SK-N-SH treated with all-trans-retinoic acid at 6 μM for 48 hours (cell line): ENCODE results near the gene TMUB2.
A peak's percentile ranks its signal among the peaks of the same experiment; 100 is the strongest.

ENCODE experiments used
- ATAC-seq: fragments of 200-7000 bp; cut with Tn5 transposase; 3 replicates; pipeline ENCODE4 v1.9.1; 2020; ENCODE audit warnings: mild to moderate bottlenecking, moderate library complexity
- ARNTL ChIP-seq: fragments of 450-650 bp; formaldehyde crosslinking; IDR thresholded peaks from 2 replicates; pipeline ENCODE4 v1.5.0; 2020; ENCODE audit warnings: low read depth, mild to moderate bottlenecking, moderate library complexity, borderline replicate concordance
- BACH2 ChIP-seq: fragments of 250-450 bp; sonication (Bioruptor Pico); IDR thresholded peaks from 2 replicates; pipeline ENCODE4 v1.9.0; 2021; ENCODE audit warnings: mild to moderate bottlenecking, borderline replicate concordance
- CSDC2 ChIP-seq: fragments of 250-450 bp; sonication (Bioruptor Pico); IDR thresholded peaks from 2 replicates; pipeline ENCODE4 v1.5.0; 2020; ENCODE audit warnings: mild to moderate bottlenecking, moderate library complexity
- ESRRG ChIP-seq: fragments of 250-450 bp; sonication (Bioruptor Pico); IDR thresholded peaks from 2 replicates; pipeline ENCODE4 v1.6.1; 2021; ENCODE audit warnings: mild to moderate bottlenecking
- GLIS3 ChIP-seq: fragments of 250-450 bp; sonication (Bioruptor Pico); IDR thresholded peaks from 2 replicates; pipeline ENCODE4 v1.5.0; 2020; ENCODE audit warnings: mild to moderate bottlenecking, moderate library complexity
- ISL1 ChIP-seq: fragments of 250-450 bp; sonication (Bioruptor Pico); IDR thresholded peaks from 2 replicates; pipeline ENCODE4 v2.1.2; 2022; ENCODE audit warnings: mild to moderate bottlenecking, moderate library complexity
- OSR1 ChIP-seq: fragments of 250-450 bp; sonication (Bioruptor Pico); IDR thresholded peaks from 2 replicates; pipeline ENCODE4 v1.8.0; 2022; ENCODE audit warnings: moderate library complexity, mild to moderate bottlenecking, inconsistent platforms
- PATZ1 ChIP-seq: fragments of 250-450 bp; sonication (Bioruptor Pico); IDR thresholded peaks from 2 replicates; pipeline ENCODE4 v1.8.0; 2020; ENCODE audit warnings: mild to moderate bottlenecking, moderate library complexity, borderline replicate concordance
- POU6F1 ChIP-seq: fragments of 250-450 bp; sonication (Bioruptor Pico); IDR thresholded peaks from 2 replicates; pipeline ENCODE4 v1.8.0; 2021; ENCODE audit warnings: low read depth, mild to moderate bottlenecking, moderate library complexity, borderline replicate concordance
- PPARA ChIP-seq: fragments of 250-450 bp; sonication (Bioruptor Pico); IDR thresholded peaks from 2 replicates; pipeline ENCODE4 v1.5.0; 2020; ENCODE audit warnings: mild to moderate bottlenecking, borderline replicate concordance
- RARB ChIP-seq: fragments of 250-450 bp; sonication (Bioruptor Pico); IDR thresholded peaks from 2 replicates; pipeline ENCODE4 v1.8.0; 2021; ENCODE audit warnings: mild to moderate bottlenecking, moderate library complexity
- SNAI2 ChIP-seq: fragments of 250-450 bp; sonication (Bioruptor Pico); IDR thresholded peaks from 2 replicates; pipeline ENCODE4 v1.5.0; 2020; ENCODE audit warnings: mild to moderate bottlenecking, moderate library complexity
- TCF4 ChIP-seq: fragments of 250-450 bp; sonication (Bioruptor Pico); IDR thresholded peaks from 2 replicates; pipeline ENCODE4 v1.8.0; 2021; ENCODE audit warnings: mild to moderate bottlenecking, moderate library complexity, borderline replicate concordance
- TOX ChIP-seq: fragments of 250-450 bp; sonication (Bioruptor Pico); IDR thresholded peaks from 2 replicates; pipeline ENCODE4 v1.8.0; 2021; ENCODE audit warnings: mild to moderate bottlenecking, moderate library complexity, borderline replicate concordance
- ZC3H10 ChIP-seq: fragments of 250-450 bp; sonication (Bioruptor Pico); IDR thresholded peaks from 2 replicates; pipeline ENCODE4 v1.5.1; 2021; ENCODE audit warnings: mild to moderate bottlenecking, moderate library complexity
- ZFP3 ChIP-seq: fragments of 250-450 bp; sonication (Bioruptor Pico); IDR thresholded peaks from 2 replicates; pipeline ENCODE4 v1.5.0; 2020; ENCODE audit warnings: mild to moderate bottlenecking, moderate library complexity
- ZFP30 ChIP-seq: fragments of 450-650 bp; formaldehyde crosslinking; IDR thresholded peaks from 2 replicates; pipeline ENCODE4 v1.5.0; 2022; ENCODE audit warnings: mild to moderate bottlenecking, moderate library complexity
- ZNF565 ChIP-seq: fragments of 450-650 bp; formaldehyde crosslinking; conservative IDR thresholded peaks from 2 replicates; pipeline ENCODE4 v1.5.0; 2020; ENCODE audit warnings: low read depth, mild to moderate bottlenecking, moderate library complexity
- ZNF70 ChIP-seq: fragments of 450-650 bp; formaldehyde crosslinking; IDR thresholded peaks from 2 replicates; pipeline ENCODE4 v1.5.0; 2020; ENCODE audit warnings: mild to moderate bottlenecking, moderate library complexity
- ZNF8 ChIP-seq: fragments of 450-650 bp; formaldehyde crosslinking; IDR thresholded peaks from 2 replicates; pipeline ENCODE4 v1.5.0; 2020; ENCODE audit warnings: mild to moderate bottlenecking, moderate library complexity
- TF ChIP-seq, protein P1 (sequence below): fragments of 250-450 bp; sonication (Bioruptor Pico); IDR thresholded peaks from 2 replicates; pipeline ENCODE4 v1.5.1; 2021; ENCODE audit warnings: mild to moderate bottlenecking, moderate library complexity

Gene TMUB2

GRCh38 chr17:44197980-44198720, 11.4 kb downstream of the TMUB2 start:
- no peak for TF ChIP-seq SNAI2 (CRISPR knock-in tag)
- ATAC-seq = peak; percentile 1

DNA sequence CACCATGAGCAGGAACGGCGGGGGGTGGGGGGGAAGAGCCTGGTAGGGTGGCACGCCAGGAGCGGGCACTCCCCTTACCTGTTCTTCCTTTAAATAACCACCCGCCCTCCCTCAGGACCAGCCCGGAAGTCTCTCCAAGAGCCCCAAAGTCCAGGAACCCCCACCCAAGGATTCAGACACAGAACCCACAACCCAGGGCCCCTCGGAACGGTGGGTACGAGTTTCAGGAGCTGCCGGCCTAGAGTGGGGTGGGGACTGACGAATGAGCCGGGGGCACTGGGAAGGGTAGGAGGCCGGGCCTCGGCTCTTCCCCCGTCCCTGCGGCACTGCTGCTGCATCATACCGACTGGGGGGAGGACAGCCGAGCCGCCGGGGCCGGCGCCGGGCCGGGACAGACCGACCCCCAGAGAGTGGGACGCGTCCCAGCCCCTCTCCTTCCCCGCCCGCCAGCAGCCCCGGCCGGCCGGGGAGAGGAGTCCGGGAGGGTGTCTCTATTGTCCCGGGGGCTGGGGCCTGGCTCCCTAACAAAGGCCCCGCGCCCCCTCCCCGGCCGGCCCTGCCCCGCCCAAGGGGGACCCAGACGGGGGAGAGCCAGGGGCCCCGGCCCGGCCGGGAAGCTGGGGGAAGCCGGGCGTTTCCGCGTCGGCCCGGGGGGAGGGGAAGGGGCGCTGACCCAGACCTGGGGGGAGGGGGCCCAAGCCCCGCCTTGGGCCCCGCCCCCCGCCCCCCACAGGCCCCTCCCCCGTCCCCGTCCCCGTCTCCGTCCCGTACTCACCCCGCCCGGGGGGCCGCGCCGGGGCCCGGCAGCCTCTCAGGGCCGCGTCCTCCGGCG, 12.2 kb downstream of the TMUB2 start:
- ATAC-seq = peak; percentile 19
- TF ChIP-seq ZNF8 (CRISPR knock-in tag) = no peak
- TF ChIP-seq ZNF70 (CRISPR knock-in tag) = no peak
- TF ChIP-seq CSDC2 (CRISPR knock-in tag) = no peak
- TF ChIP-seq POU6F1 = no peak
- TF ChIP-seq RARB (CRISPR knock-in tag) = no peak

DNA sequence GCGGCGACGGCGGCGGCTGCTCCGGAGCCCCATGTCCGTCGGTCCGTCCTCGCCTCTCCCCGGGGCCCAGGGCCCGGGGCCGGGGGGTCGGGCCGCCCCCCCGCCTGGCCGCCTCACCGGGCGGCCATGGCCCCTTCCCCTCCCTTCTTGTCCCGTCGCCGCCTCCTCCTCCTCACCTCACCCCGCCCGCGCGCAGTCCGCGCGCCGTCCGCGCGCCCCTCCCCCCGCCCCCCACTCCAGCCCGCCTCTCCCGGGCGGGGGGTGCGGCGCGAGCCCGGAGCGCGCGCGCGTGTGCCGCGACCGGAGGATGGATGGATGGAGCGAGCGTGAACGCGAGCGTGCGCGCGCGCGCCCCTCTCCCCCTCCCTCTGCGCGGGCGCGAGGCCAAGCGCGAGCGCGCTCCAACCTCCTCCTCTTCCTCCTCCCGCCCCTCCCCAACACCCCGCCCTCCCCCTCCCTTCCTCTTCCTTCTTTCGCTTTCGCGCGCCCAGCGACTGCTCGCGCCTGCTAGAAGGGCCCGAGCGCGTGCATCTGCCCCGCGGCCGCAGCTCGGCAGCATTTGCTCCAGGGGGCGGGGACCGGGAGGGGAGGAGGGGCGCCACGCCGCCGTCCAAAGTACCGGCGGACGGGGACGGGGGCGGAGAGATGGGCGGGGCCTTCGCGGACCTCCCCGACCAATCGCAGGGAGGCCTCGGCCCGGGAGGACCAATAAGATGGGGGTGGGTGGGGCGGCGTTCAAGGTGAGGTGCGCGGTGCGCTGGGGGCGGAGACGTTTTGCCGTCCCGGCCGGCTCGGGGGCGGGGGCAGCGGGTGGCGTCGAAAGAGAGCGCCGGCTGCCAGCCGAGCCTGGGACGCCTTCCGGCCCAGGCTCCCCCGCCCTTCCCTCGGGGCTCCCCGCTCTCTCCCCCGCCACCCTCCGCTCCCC, 13.0 kb downstream of the TMUB2 start, which contains the start of gene ATXN7L3:
Gene ATXN7L3, minus strand, starts transcription at position 332 of the 925 bp plus-strand sequence. CDS start 1,814 bp downstream, outside the sequence.
- peak; percentile 86 for ATAC-seq
- TF ChIP-seq OSR1 (CRISPR knock-in tag) (no peak), ZNF565 (CRISPR knock-in tag) (peak; percentile 58; the same call in 1 of the 2 replicates)
- TF ChIP-seq, all 23 proteins: peak for 1

DNA sequence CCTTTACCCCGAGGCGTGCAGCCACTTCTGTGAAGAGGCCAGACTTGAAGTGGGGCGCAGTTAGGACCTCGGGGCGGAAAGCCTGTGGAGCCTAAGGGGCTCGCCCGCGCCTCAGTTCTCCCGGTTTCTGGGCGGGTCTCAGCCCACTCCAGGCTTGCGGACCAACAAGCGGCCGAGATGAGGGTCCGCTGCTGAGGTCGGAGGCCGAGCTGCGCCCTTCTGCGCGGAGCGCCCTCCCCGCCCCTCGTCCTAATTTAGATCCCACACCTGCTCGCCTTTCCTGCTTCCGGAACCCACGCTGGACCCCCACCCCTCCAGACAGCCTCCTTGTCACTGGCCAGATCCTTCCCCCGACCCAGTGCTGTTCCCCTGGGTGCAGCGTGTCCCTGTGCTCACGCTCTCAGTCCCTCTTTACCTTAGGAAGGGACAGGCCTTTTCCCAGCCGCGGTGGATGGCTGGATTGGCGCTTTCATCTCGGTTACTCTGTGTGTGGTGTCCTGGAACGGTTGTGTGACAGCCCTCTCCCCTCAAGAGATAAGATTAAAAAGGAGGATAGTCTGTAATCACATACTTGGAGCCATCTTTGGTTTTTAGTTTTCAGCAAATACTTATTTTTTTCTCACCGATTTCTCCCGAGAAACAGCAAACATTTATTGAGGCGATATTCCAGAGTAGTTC, 13.8 kb downstream of the TMUB2 start:
- ATAC-seq = peak; percentile 36

More for the DNA sequence above, 13.8 kb downstream of the TMUB2 start:
- TF ChIP-seq ZNF565 (CRISPR knock-in tag) (no peak), ZNF70 (CRISPR knock-in tag) (no peak), ESRRG (CRISPR knock-in tag) (no peak), OSR1 (CRISPR knock-in tag) (no peak), CSDC2 (CRISPR knock-in tag) (no peak), TCF4 (CRISPR knock-in tag) (no peak), TOX (CRISPR knock-in tag) (no peak), PATZ1 (no peak), ZNF8 (CRISPR knock-in tag) (no peak), GLIS3 (CRISPR knock-in tag) (no peak), ISL1 (CRISPR knock-in tag) (no peak), ZC3H10 (CRISPR knock-in tag) (no peak), RARB (CRISPR knock-in tag) (no peak), ZFP3 (CRISPR knock-in tag) (no peak), BACH2 (CRISPR knock-in tag) (no peak), ARNTL (CRISPR knock-in tag) (no peak), PPARA (CRISPR knock-in tag) (no peak), ZFP30 (CRISPR knock-in tag) (no peak), SNAI2 (CRISPR knock-in tag) (no peak)
- TF ChIP-seq, protein P1, sequence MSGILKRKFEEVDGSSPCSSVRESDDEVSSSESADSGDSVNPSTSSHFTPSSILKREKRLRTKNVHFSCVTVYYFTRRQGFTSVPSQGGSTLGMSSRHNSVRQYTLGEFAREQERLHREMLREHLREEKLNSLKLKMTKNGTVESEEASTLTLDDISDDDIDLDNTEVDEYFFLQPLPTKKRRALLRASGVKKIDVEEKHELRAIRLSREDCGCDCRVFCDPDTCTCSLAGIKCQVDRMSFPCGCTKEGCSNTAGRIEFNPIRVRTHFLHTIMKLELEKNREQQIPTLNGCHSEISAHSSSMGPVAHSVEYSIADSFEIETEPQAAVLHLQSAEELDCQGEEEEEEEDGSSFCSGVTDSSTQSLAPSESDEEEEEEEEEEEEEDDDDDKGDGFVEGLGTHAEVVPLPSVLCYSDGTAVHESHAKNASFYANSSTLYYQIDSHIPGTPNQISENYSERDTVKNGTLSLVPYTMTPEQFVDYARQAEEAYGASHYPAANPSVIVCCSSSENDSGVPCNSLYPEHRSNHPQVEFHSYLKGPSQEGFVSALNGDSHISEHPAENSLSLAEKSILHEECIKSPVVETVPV = no peak
- TF ChIP-seq, all 23 proteins: peak for 0
